ENCODE measurements around the gene NSUN4. TPM values are rescaled to one million over a fixed set of nuclear protein-coding genes. Genes with fewer than 3 reads are reported as not detected.

The NSUN4 gene
- total and polyA plus RNA-seq, 2 of the 13 experiments (the other 11 are each of a cell fraction or from before 2014, with no cell fraction given): 21.5 to 23.5 TPM

- Histone ChIP-seq H3K4me2 (ENCODE audit: low read depth, low read length) (no peak overlapping the region), H3K79me2 (ENCODE audit: insufficient read depth, low read length) (no peaks in the 10 kb centered on the region), H3K27me3 (ENCODE audit: control insufficient read depth in 1 of 2, insufficient read depth in 2 of 2, low read length in 2 of 2) (no peaks in the 10 kb centered on the region), H2AFZ (ENCODE audit: low read length) (no peak overlapping the region), H3K36me3 (replicated peaks in 1 of 2; ENCODE audit: control insufficient read depth in 1 of 2, insufficient read depth in 2 of 2, low read length in 2 of 2) (peaks cover 0 to 1% of the 10 kb centered on the region in 2 experiments; a peak in 1 of 5 replicates), H4K20me1 (ENCODE audit: insufficient read depth, low read length) (no peaks in the 10 kb centered on the region), H3K9me3 (ENCODE audit: low read length) (no peaks in the 10 kb centered on the region), H3K27ac (ENCODE audit: extremely low read length, insufficient read depth, low read length) (no peak overlapping the region), H3K4me1 (ENCODE audit: insufficient read depth, low read length) (no peaks in the 10 kb centered on the region), H3K9ac (ENCODE audit: insufficient read depth, low read depth, low read length) (no peak overlapping the region), H3K4me3 (replicated peaks in 1 of 3; ENCODE audit: insufficient read depth in 1 of 3, low read depth in 2 of 3, low read length in 3 of 3) (no peak overlapping the region)
- no TSS peak for BruUV-seq (replicated peaks)
- CTCF ChIA-PET (ENCODE audit: low intra/inter-chr PET ratio, low total read pairs): no interaction called here
- no peak for ATAC-seq
- no peak for FAIRE-seq
- intact Hi-C loops (cut with micrococcal nuclease; ENCODE audit: unreplicated experiment): no loop called here
- WGBS (ENCODE audit: low lambda C conversion rate): 86% methylated on average over 8 of the region's 12 CpGs
- POLR2A ChIA-PET: no interaction called here
- in situ Hi-C loops (cut with HindIII; ENCODE audit: extremely low pct_ligation_motif_present, low pct_unique_long_range_greater_than_20kb): no loop called here
- DNase-seq (ENCODE audit: low spot score): no peak
- TF ChIP-seq ZNF468 (CRISPR knock-in tag; IDR thresholded peaks at IDR 0.05): no peak
- no peak for TF ChIP-seq TBP (CRISPR knock-in tag; IDR thresholded peaks at IDR 0.05)
- no peak for TF ChIP-seq ZNF629 (CRISPR knock-in tag; conservative IDR thresholded peaks at IDR 0.05)
- TF ChIP-seq ZBTB2 (CRISPR knock-in tag; IDR thresholded peaks at IDR 0.05; ENCODE audit: low read depth): no peak
- no peak for TF ChIP-seq ZNF878 (CRISPR knock-in tag; IDR thresholded peaks at IDR 0.05)
- TF ChIP-seq ZNF543 (CRISPR knock-in tag; IDR thresholded peaks at IDR 0.05): no peak
- TF ChIP-seq ZBTB34 (CRISPR knock-in tag; IDR thresholded peaks at IDR 0.05): no peak
- no peak for TF ChIP-seq ZNF276 (CRISPR knock-in tag; IDR thresholded peaks at IDR 0.05; ENCODE audit: low read depth)
Measured at GRCh38 chr1:46408356-46409062, 67.9 kb downstream of the NSUN4 start.

Data from HepG2 (cell line).